ENCODE data around the gene IFNA6.

Gene IFNA6

GRCh38 chr9:21311889-21312288, 38.8 kb downstream of the IFNA6 start:
- no peaks in the 10 kb centered on the region for H3K36me3 ChIP-seq
- H3K4me2 ChIP-seq: no peak overlapping the region
- no peaks in the 10 kb centered on the region for H4K20me1 ChIP-seq
- H3K4me3 ChIP-seq: no peak overlapping the region
- no peaks in the 10 kb centered on the region for H3K9me3 ChIP-seq
- no peak overlapping the region for H3K9ac ChIP-seq
- TF ChIP-seq Cebpa-rat (IDR thresholded peaks at IDR 0.05): no peak
- no peak overlapping the region for H3K27ac ChIP-seq
- 0 out of 2 replicates have a peak, but pooled peaks cover 4% of the 10 kb centered on the region for H3K4me1 ChIP-seq
- no peaks in the 10 kb centered on the region for H3K27me3 ChIP-seq

- Histone ChIP-seq H3K36me3 (no peaks in the 10 kb centered on the region), H3K4me3 (no peak within 1 kb of the TSS), H3K9ac (no peak within 1 kb of the TSS), H3K27ac (no peak within 1 kb of the TSS), H3K27me3 (no peaks in the 10 kb centered on the region), H3K9me3 (no peaks in the 10 kb centered on the region), H3K4me1 (peaks cover 14% of the 10 kb centered on the region), H4K20me1 (no peaks in the 10 kb centered on the region), H3K4me2 (no peak within 1 kb of the TSS)
- TF ChIP-seq Cebpa-rat (IDR thresholded peaks at IDR 0.05): no peak
Observed at GRCh38 chr9:21305213-21305612, 45.5 kb downstream of the IFNA6 start, which contains the start of gene IFNA5. Gene IFNA5 (minus strand): TSS chr9:21305313. CDS start chr9:21305256, 57 bp downstream.

Data from BLaER1 (cell line).